ENCODE results near the gene TIGAR.

Gene TIGAR

GRCh38 chr12:4283512-4284255 lies 37.3 kb upstream of the TIGAR start:
- no peak for DNase-seq

GRCh38 chr12:4284306-4284705 lies 36.7 kb upstream of the TIGAR start:
- DNase-seq: no peak

GRCh38 chr12:4285070-4285469 lies 35.9 kb upstream of the TIGAR start:
- no peak for DNase-seq

GRCh38 chr12:4286228-4286627 lies 34.8 kb upstream of the TIGAR start:
- no peak for DNase-seq

GRCh38 chr12:4286771-4287317 lies 34.2 kb upstream of the TIGAR start:
- DNase-seq: no peak

GRCh38 chr12:4287325-4288211 lies 33.4 kb upstream of the TIGAR start:
- DNase-seq: no peak

- no peak for DNase-seq
Observed at GRCh38 chr12:4288296-4289131, 32.5 kb upstream of the TIGAR start.

- DNase-seq: no peak
Observed at GRCh38 chr12:4289231-4289878, 31.7 kb upstream of the TIGAR start.

GRCh38 chr12:4289998-4290790 lies 30.8 kb upstream of the TIGAR start:
- no peak for DNase-seq

- no peak for DNase-seq
Observed at GRCh38 chr12:4292341-4293073, 28.5 kb upstream of the TIGAR start.

- DNase-seq: no peak
Observed at GRCh38 chr12:4293299-4293965, 27.6 kb upstream of the TIGAR start.

GRCh38 chr12:4293966-4294505 lies 27.0 kb upstream of the TIGAR start:
- DNase-seq: no peak

- DNase-seq: no peak
Observed at GRCh38 chr12:4296751-4297150, 24.3 kb upstream of the TIGAR start.

GRCh38 chr12:4297617-4298016 lies 23.4 kb upstream of the TIGAR start:
- DNase-seq: no peak

- DNase-seq: no peak
Observed at GRCh38 chr12:4300883-4301282, 20.1 kb upstream of the TIGAR start.

GRCh38 chr12:4301932-4302501 lies 19.0 kb upstream of the TIGAR start:
- DNase-seq: no peak

GRCh38 chr12:4302881-4303280 lies 18.1 kb upstream of the TIGAR start:
- no peak for DNase-seq

GRCh38 chr12:4303750-4304149 lies 17.3 kb upstream of the TIGAR start:
- no peak for DNase-seq

- DNase-seq: peak; percentile 65
Observed at GRCh38 chr12:4307593-4308333, 13.2 kb upstream of the TIGAR start.

Data from 8988T (cell line).